Activated CD4-positive, alpha-beta T cell treated with anti-CD3 and anti-CD28 coated beads, Interleukin-2, amount 50 U/mL, for 24 hours (primary cell): ENCODE data around the gene SNX13.
"Not testable (repeated sequence)": the region's sequence is repeated elsewhere in the genome, so short reads cannot be mapped to it uniquely, and the experiment has no call there.

Source experiments
- DNase-seq, 2 donors: peaks; one replicate each; pipeline ENCODE4 v3.0.0-alpha.2; 2020; ENCODE audit warnings: low read depth in 1 of 2, low spot score in 1 of 2

Gene SNX13

DNA sequence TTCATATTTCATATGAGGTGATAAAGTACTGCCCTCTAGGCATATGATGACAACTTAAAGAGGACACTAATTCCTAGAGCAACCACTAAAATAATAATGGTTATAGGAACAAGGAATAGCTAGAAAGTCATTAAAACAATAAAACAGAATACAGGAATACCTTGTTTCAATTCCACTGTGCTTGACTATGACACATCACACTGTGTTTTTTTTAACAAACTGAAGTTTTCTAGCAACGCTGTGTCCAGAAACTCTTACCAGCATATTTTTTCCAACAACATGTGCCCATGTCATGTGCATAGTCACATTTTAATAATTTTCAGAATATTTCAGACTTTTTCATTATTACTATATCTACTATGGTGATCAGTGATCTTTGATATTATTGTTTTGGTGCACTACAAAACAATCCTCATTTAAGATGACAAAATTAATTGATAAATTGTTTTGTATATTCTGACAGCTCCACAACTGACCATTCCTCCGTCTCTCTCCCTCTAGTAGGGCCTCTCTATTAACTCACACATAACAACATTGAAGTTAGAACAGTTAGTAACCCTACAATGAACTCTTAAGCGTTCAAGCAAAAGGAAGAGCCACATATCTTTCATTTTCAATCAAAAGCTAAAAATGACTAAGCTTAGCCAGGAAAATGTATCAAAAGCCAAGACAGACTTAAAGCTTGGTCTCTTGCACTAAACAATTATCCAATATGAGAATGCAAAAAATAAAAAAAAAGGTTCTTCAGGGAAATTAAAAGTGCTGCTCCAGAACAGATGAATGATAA lies 85.8 kb downstream of the SNX13 start:
- no peak for DNase-seq

DNA sequence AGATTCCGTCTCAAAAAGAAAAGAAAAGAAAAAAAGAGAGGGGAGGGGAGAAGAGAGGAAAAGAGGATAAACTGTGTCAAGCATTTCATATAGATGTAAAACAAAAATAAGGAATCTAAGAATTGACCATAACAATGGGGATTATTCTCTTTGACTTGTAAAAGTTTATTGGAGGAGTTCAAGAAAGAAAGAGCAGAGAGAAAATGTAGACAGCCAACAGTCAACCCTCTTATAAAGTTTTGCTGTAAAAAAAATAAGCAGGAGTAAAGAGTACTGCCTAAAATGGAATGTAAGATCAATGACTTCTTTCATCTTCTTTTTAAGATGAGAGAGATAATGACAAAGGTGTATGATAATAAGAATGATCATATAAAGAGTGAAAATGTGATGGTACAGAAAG lies 87.9 kb downstream of the SNX13 start:
- DNase-seq: no peak

DNA sequence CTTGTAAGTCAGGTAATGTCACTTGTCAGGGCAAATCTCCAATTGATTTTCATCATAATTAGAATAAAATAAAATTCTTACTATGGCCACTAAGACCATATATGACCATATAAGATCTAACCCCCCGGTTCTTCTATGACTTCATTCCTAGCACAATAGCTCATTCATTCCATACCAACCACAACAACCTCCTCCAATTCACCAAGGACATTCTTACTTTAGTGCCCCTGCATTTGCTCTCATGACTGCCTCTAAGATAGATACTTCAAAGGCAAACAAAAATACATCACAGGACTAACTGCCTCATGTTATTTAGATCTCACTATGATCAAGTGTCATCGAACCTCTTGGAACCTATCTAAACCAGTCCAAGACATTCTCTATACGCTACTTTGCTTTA lies 90.8 kb downstream of the SNX13 start:
- no peak for DNase-seq

DNA sequence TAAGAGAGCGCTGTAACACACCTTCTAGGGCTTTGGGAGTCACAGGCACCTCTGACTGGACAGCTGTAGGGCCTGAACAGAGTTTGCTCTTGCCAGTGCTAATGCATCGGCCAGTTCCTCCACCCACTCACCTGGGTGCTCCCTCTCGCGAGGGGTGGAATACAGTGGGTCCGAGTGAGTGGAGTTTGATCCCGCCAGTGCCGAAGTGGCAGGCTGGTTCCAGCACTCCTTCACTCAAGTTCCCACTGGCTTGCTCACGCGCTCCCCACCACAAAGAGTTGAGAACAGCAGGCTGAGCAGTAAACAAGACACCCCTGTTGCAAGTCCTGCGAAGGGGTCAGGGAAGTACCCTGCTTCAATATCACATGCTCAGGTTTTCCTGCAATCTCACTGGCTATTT lies 91.8 kb downstream of the SNX13 start:
- no peak for DNase-seq

DNA sequence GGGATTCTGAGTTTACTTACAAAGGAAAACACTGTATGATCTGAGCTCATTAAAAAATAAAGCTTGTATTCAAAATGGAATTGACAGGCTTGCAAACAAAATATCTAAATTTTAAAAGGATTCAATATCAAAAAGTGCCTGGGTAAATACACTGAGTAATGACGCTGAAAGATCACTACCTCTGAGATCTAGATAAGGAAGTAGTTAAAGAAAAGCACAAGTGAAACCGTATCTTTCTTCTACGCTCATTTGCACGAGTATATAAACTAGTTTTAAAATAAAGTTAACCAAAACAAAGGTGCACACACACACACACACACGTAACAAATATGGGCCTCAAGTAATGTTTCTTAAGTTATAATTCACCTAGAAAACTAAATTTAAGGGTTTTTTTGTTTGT lies 93.4 kb downstream of the SNX13 start:
- DNase-seq: no peak

DNA sequence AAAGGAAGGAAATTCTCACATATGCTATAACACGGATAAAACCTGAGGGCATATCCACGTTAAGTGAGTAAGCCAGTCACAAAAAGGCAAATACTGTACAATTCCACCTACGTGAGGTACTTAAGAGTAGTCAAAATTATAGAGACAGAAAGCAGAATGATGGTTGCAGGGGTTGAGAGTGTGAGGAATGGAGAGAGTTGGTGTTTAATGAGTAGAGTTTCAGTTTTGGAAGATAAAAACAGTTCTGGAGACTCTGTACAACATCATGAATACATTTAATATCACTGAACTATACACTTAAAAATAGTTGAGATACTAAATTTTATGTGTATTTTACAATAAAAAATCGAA lies 95.1 kb downstream of the SNX13 start:
- DNase-seq: no peak

GRCh38 chr7:17844514-17845196 lies 95.6 kb downstream of the SNX13 start:
- no peak for DNase-seq

GRCh38 chr7:17844022-17844421 lies 96.3 kb downstream of the SNX13 start:
- DNase-seq: no peak

GRCh38 chr7:17843041-17843440 lies 97.3 kb downstream of the SNX13 start:
- no peak for DNase-seq

GRCh38 chr7:17832820-17833355 lies 107.4 kb downstream of the SNX13 start:
- DNase-seq: no peak

GRCh38 chr7:17832242-17832641 lies 108.1 kb downstream of the SNX13 start:
- DNase-seq: no peak

GRCh38 chr7:17830206-17830605 lies 110.1 kb downstream of the SNX13 start:
- no peak for DNase-seq

DNA sequence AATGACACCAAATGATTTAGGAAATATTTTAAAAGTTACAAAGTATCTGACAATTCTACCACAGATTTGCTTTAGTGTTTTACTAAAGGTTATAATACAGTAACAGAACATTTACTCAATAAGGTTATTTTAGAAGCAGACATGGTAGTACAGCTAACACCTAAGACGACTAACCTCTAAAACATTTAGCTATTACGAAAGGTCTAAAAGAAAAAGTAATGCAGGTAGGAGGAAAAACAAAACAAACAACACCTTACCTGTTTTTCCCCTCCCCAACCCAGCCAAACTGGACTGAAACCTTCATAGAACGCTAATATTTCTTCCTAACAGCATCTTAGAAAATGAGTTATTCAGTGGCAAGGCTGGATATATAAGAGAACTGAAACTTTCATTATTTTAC lies 111.3 kb downstream of the SNX13 start:
- no peak for DNase-seq

DNA sequence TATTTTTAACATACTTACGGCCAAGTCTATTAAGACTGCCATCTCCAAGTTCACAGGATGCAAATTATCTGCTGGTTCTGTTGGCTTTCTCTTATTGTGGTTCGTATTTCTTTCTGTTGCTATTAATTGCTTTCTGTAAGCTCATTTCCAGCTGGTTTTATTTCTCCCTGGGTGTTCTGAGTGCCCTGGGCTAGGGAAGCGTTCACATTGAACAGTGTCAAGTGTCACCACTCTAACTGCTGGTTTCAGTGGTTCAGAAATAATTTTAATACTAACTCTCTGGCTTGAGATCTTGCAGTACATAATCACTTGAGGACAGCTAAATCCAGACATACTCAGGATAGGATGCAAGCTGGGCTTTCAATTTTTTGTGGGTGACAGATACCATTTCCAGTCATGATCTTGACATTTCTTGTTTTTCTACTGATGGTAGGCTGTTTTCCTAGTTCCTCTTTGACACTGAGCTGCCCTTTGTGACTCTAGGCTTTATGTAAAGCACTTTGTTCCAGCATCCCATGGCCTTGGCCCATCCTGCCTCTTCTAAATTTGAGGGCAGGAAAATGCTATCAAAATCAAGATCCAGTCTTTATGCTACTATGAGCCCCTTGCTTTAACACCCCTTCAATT lies 117.6 kb downstream of the SNX13 start:
- no peak for DNase-seq

- no peak for DNase-seq
Observed at GRCh38 chr7:17816903-17817302, 123.4 kb downstream of the SNX13 start.

- no peak for DNase-seq
Observed at GRCh38 chr7:17815318-17815717, 125.0 kb downstream of the SNX13 start.

DNA sequence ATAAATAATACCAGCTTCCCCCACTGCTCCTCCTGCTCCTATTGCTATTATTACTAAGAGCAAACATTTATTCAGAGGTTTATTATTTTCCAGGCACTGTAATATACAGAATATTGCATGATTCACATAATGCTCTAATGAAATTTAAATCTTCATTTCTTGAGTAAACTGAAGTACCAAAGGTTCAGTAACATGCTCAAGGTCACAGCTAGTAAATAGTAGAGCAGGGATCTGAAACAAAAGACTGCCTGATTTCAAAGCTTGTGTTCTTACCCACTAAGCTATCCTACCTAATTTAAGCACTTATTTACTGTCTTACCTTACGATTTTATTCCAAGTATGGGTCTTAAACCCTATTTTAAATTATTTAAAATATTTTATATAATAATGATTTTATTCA lies 126.2 kb downstream of the SNX13 start:
- DNase-seq: no peak

DNA sequence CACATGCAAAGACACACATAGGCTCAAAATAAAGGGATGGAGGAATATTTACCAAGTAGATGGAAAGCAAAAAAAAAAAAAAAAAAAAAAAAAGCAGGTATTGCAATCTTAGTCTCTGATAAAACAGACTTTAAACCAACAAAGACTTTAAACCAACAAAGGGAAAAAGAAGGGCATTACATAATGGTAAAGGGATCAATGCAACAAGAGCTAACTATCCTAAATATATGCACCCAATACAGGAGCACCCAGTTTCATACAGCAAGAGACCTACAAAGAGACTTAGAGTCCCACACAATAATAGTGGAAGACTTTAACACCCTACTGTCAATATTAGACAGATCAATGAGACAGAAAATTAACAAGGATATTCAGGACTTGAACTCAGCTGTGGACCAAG lies 131.1 kb downstream of the SNX13 start:
- not testable (repeated sequence) for DNase-seq

DNA sequence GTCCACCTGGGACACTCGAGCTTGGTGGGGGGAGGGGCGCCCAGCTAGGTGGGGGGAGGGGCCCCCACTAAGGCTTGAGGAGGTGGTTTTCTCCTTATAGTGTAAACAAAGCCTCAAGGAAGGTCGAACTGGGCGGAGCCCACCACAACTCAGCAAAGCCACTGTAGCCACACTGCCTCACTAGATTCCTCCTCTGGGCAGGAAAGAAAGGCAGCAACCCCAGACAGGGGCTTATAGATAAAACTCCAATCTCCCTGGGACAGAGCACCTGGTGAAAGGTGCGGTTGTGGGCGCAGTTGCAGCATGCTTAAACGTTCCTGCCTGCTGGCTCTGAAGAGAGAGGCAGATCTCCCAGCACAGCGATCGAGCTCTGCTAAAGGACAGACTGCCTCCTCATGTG lies 133.1 kb downstream of the SNX13 start:
- DNase-seq: no peak

GRCh38 chr7:17806631-17807030 lies 133.7 kb downstream of the SNX13 start:
- no peak for DNase-seq

DNA sequence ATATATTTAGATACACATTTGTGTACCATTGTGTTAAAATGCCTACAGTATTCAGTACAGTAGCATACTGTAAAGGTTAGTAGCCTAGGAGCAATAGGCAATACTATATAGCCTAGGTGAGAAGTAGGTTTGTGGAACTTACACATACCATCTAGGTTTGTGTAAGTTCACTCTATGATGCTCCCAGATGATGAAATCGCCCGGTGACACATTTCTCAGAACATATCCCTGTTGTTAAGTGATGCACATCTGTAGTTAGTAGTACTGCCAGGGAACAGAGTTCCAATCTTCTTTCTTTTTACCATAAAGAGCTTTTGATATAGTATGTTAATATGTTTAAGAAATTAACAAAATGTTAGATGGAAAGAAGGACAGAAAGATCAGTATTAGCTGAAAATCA lies 138.2 kb downstream of the SNX13 start:
- no peak for DNase-seq
